K562 (cell line): Measurements from ENCODE around the gene THOP1. TPM values are rescaled to one million over a fixed set of nuclear protein-coding genes. Genes with fewer than 3 reads are reported as not detected.

Source experiments
- CBX1 ChIP-seq: sonication (generic); IDR thresholded peaks from 2 replicates; pipeline ENCODE4 v1.6.1; 2016; ENCODE audit warnings: antibody characterized with exemption, low read depth, mild to moderate bottlenecking
- E2F4 ChIP-seq: sonication (generic); formaldehyde crosslinking; IDR thresholded peaks from 2 replicates; pipeline ENCODE4 v1.8.0; 2022; ENCODE audit warnings: mild to moderate bottlenecking, low read depth, missing genetic modification reagents
- EGR1 ChIP-seq: fragments of 450-650 bp; conservative IDR thresholded peaks from 2 replicates; pipeline ENCODE4 v1.6.1; 2017; ENCODE audit warnings: mild to moderate bottlenecking
- FOXA1 ChIP-seq: fragments of 450-650 bp; IDR thresholded peaks from 2 replicates; pipeline ENCODE4 v1.6.1; 2016; ENCODE audit warnings: mild to moderate bottlenecking, borderline replicate concordance
- IRF1 ChIP-seq: sonication (generic); formaldehyde crosslinking; IDR thresholded peaks from 2 replicates; pipeline ENCODE4 v1.8.0; 2022; ENCODE audit warnings: missing genetic modification reagents, mild to moderate bottlenecking, borderline replicate concordance
- MLLT1 ChIP-seq, 2 experiments: fragments of 450-650 bp; IDR thresholded peaks; 2 replicates each; pipeline ENCODE4 v1.6.1; 2016
- NR0B1 ChIP-seq: fragments of 450-650 bp; IDR thresholded peaks from one replicate; pipeline ENCODE4 v1.6.1; 2018; ENCODE audit warnings: mild to moderate bottlenecking, moderate library complexity; ENCODE audit not compliant: partially characterized antibody
- RBM14 ChIP-seq: fragments of 200-400 bp; formaldehyde crosslinking; IDR thresholded peaks from 2 replicates; pipeline ENCODE4 v1.6.1; 2018; ENCODE audit warnings: low read depth, mild to moderate bottlenecking, low read length, moderate library complexity, borderline replicate concordance; ENCODE audit not compliant: insufficient read depth
- REST ChIP-seq, 2 experiments: fragments of 450-650 bp; formaldehyde crosslinking in 1 of 2; IDR thresholded peaks; 2 replicates each; pipeline versions ENCODE4 v1.4.0 to v1.6.1; 2014 to 2020; ENCODE audit warnings: mild to moderate bottlenecking in 2 of 2, borderline replicate concordance in 1 of 2, low read depth in 1 of 2
- SMAD4 ChIP-seq: fragments of 250-450 bp; sonication (Bioruptor Pico); conservative IDR thresholded peaks from 2 replicates; pipeline ENCODE4 v1.8.0; 2021; ENCODE audit warnings: inconsistent platforms, mild to moderate bottlenecking, moderate library complexity
- TAF9B ChIP-seq: fragments of 450-650 bp; IDR thresholded peaks from 2 replicates; pipeline ENCODE4 v1.6.1; 2018; ENCODE audit warnings: mild to moderate bottlenecking; ENCODE audit not compliant: partially characterized antibody
- ZC3H11A ChIP-seq: IDR thresholded peaks from 2 replicates; pipeline ENCODE4 v1.6.1; 2012; ENCODE audit warnings: low read depth, low read length, improper control_type of control experiment
- polyA plus RNA-seq, 8 experiments: library from polyadenylated mRNA; depleted of rRNA in 4 of 8; stranded (reverse) in 5 of 8; unstranded in 3 of 8; fragments of >200 nt; fragmentation: Nextera tagmentation in 2 of 8; fragmentation: Illumina TruSeq in 1 of 8; extraction: Ambion mirVana in 2 of 8; extraction: Trizol in 1 of 8; gene quantifications; 2 replicates each; pipeline versions ENCODE4 v1.2.1 to v1.2.3, GENCODE V29; 2011 to 2014; ENCODE audit warnings: inconsistent platforms in 1 of 8, missing spikeins in 1 of 8
- total RNA-seq, 7 experiments: library from RNA; depleted of rRNA in 6 of 7; stranded (reverse); fragments of >200 nt in 6 of 7; fragmentation: Illumina TruSeq in 2 of 7; extraction: Trizol in 2 of 7; gene quantifications; 2 replicates each; pipeline versions ENCODE4 v1.2.1 to v1.2.3, GENCODE V29; 2011 to 2021; ENCODE audit warnings: low replicate concordance in 1 of 7

The THOP1 gene
- total and polyA plus RNA-seq, 9 of the 15 experiments (the other 6 are each of a cell fraction or from before 2014, with no cell fraction given): 1.3 to 255 (median 96.1) TPM

GRCh38 chr19:2739602-2740313, 45.5 kb upstream of the THOP1 start, which contains the start of gene SLC39A3 (continued):
- TF ChIP-seq CBX1 (0 out of 2 replicates have a peak, but pooled peaks have one; percentile 59), RBM14 (no peak), EGR1 (peak; percentile 61; the same call in 1 of the 2 replicates), TAF9B (no peak), IRF1 (CRISPR knock-in tag) (peak; percentile 89; the same call in 1 of the 2 replicates), MLLT1 (IDR thresholded peaks at IDR 0.05) (peak; percentile 36 to 56; a peak in 1 of 4 replicates), SMAD4 (peak; percentile 95), E2F4 (CRISPR knock-in tag) (0 out of 2 replicates have a peak, but pooled peaks have one; percentile 71), REST (IDR thresholded peaks at IDR 0.05; ENCODE audit: borderline replicate concordance) (peak; percentile 100), REST (CRISPR knock-in tag; IDR thresholded peaks at IDR 0.05; ENCODE audit: low read depth) (peak; percentile 100), ZC3H11A (peak; percentile 86; the same call in 1 of the 2 replicates), FOXA1 (no peak), NR0B1 (no peak)
